GM19023 (cell line): ENCODE data around the gene SLC12A5.

ENCODE experiments used
- ATAC-seq: cut with Tn5 transposase; IDR thresholded peaks from one replicate; pipeline ENCODE4 v1.9.1; 2021; ENCODE audit warnings: mild to moderate bottlenecking, moderate library complexity; ENCODE audit not compliant: unreplicated experiment

The SLC12A5 gene

DNA sequence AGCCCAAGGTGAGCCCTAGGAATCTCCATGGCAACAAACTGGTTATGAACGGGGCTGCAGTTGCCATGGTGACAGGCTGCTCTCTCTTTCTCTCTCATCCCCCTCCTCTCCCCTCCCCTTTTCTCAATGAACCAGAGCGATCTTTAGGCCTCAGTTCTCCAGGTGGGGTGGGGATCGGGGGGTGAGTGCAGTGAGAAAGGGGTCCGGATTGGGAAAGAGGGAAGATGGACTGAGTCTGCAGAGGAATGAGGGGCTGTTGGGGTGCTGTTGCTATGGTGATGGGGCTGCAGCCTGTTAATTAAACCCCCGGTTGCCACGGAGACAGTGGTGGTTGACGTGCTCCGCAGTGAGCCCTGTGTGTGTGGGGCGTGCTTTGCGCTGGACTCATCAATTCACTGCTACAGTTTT is 3.6 kb upstream of the SLC12A5 start:
- no peak for ATAC-seq

DNA sequence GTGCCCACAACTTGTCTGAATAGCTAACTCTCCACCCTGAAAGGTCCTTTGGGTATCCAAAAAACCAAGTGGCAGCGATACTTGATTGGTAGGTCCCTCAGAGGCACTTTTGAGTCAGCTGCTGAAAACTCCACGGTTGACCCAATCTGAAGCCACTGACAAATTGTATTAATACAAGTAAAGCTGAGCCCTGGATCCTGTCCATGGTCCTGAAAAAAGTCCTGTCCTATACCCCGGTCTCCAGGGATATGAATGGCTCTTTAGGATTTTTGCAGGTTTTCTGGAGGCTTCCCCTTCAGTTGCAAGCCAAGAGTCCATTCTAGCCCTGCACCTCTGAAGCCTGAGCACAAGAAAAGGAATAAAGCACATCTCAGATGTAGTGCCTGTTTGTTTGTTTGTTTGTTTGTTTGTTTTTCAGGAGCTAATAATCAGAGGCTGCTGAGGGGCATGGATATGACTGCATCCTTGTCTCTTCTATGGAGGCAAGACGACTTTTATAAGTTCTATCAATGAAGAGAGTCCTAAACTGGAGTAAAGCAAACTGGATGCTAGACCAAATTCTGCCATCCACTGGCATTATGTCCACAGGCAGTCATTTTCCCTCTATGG is 1.7 kb upstream of the SLC12A5 start:
- ATAC-seq = no peak

DNA sequence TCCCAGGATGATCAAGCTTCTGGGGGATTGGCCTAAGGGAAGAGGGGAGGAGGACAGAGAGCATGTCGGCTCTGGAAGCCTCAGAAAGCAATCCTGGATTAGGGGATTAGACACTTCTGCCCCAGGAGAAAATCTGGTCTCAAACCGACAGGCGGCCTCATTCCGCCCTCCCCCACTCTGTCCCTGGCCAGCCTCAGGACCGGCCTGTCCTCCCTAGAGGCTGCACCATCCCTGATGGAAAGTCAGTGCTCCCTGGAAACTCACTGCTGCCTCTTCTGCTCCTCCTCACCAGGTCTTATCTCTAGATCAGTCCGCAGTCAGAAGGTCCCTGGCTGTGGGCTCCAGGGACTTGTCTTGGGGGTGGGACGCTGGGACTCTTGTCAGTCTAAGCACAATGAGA is 905 bp upstream of the SLC12A5 start:
- ATAC-seq = no peak

DNA sequence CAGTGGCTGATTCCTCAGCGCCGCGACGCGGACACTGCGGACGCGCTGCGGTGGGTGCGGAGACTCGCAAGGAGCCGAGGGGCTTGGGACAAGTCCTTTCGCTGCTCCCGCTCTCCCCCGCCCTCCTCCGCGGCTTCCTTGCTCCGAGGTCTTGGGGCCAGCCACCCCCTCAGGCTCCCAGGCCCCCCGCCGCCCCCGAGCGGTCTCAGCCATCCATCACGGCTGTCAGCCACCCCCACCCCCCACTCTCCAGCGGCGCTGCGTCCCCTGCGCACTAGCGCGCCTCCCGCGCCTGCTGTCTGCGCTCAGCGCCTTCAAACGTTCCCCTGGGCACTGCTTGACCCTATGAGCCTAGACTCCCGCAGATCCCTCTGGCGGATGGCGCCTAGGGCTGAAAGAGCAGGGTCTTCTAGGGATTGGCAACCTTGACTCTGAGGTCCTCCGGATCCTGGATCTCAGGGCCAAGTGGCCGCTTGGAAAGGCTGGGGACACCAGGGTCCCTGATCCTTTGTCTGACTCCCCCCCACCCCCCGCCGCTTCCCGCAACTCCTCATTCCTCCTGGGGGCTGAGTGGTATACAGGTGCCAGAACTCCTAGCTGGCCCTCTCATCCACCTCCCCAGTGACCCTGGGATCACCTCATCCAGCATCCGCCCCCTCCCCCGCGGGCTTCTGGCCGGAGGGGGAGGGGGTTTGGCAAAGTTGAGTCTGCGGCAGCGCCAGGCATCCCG is 1.4 kb downstream of the SLC12A5 start:
- no peak for ATAC-seq

DNA sequence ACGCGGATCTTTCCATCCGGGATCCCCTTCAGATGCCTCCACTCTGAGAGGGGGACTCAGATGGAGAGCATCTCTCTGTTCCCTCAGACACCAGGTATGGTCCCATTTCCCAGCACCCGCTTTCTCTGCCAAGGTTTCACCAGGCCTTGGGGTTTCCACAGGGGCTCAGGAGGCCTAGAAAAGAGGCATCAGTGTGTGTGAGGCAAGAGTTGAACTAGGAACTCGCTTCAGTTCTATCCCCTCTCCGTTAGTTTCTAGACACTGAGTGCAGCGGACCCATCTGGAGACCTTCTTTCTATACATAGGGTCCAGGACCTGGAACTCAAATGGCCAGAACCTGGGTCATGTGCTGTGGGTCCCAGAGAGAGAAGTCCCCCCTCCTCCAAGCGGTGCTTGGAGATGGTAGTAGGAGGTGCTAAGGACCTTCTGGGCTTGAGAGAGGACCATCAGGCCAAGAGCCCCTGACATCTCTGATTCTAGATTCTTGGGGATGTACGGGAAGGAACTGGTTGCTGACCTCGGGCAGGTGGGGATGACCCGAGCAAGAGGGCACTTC is 2.1 kb downstream of the SLC12A5 start:
- ATAC-seq = no peak

DNA sequence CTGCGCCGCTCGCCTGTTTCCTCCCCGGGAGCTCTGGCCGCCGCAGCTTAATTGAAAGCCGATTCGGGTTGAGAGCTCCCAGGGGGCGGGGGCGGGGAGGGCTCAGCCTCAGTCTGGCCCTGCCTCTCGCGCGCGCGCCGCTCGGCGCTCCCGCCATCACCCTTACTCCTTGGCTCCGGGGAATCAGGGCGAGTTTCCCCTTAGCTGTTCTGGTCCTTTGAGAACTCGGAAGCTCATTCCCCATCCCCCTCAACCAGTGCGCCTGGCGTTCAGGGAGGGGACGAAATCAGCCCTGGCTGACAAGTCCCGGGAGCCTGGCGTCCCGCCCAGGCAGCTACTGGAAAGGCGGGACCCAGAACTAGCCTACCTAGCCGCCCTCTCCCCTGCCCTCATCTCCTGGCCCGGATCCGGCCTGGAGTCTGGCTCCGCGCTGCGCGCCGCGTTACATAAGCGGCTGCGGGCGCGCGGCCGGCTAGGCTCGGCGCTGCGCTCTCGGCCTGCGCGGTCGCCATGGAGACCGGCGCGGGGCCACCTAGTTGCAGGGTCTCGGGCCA is 2.8 kb downstream of the SLC12A5 start:
- no peak for ATAC-seq

DNA sequence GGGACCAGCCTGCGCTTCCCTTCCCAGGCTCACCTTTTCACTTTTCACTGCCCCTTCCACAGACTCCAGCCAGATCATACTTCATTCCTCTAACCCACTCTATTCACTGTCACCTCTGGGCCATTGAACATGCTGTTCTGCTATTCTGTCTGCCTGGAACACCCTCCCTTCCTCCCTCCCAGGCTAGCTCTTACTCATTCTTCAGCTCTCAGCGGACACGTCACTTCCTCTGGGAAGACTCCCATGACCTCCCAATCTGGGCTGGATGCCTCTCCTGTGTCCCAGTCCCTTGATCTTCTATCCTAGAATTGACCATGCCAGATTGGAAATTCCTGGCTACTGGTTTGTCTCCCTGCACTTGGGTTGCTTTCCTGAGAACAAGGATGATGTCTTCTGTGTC is 5.0 kb downstream of the SLC12A5 start:
- ATAC-seq = no peak

DNA sequence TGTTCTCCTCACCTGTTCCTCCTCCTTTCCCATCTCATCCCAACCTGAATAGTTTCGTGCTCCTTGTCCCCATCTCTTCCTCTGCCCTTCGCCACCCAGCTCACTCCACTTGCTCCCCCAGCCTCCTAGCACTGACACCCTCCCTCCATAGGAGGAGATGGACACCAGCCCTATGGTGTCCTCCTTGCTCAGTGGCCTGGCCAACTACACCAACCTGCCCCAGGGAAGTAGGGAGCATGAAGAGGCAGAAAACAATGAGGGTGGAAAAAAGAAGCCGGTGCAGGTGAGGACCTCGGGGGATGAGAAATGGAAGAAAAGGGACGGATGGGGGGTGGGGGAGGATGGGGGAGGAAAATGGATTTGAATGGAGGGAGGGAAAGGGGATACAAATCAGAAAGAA is 6.2 kb downstream of the SLC12A5 start:
- no peak for ATAC-seq

DNA sequence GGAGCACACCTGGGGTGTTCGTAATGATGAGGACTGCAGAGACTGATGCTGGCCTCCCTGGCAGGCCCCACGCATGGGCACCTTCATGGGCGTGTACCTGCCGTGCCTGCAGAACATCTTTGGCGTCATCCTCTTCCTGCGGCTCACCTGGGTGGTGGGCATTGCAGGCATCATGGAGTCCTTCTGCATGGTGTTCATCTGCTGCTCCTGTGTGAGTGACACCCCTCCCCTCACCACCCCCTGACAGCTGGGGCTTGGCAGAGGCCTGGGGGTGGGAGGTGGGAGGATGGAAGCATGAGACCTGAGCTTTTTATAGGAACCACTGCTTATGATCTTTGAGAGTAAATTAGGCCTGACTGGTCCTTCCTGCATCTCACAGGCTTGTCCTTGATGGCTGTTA is 6.7 kb downstream of the SLC12A5 start:
- ATAC-seq = no peak

DNA sequence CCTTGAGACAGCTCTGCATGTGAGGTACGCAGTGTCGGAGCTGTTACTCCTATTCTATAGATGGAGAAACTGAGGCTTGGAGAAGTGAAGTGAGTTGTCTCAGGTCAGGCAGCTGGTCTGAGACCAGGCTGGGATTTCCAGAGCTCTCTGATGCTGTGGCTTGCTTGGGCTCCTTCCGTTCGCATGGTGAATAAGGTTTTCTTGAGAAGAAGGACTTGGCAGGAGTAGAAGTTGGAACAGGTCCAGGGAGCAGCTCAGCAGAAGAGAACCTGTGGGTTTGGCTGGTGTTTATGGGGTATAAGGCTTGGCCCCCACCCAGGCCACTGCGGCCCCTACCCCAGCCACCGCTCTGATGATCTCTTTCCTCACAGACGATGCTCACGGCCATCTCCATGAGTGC is 7.4 kb downstream of the SLC12A5 start:
- no peak for ATAC-seq

DNA sequence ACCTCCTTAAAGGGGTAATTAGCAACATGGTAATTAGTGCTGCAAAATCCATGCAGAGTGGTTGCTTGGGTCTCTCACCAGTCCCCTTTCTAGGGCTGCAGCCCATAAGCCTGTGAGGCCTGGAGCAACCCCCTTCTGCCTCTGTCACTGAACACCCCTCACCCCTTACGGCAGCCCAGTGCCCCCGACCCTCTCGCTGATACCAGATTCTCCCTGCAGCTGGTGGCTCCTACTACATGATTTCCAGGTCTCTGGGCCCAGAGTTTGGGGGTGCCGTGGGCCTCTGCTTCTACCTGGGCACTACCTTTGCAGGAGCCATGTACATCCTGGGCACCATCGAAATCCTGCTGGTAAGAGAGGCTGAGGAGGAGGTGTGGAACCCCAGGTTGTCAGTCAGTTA is 8.0 kb downstream of the SLC12A5 start:
- no peak for ATAC-seq

DNA sequence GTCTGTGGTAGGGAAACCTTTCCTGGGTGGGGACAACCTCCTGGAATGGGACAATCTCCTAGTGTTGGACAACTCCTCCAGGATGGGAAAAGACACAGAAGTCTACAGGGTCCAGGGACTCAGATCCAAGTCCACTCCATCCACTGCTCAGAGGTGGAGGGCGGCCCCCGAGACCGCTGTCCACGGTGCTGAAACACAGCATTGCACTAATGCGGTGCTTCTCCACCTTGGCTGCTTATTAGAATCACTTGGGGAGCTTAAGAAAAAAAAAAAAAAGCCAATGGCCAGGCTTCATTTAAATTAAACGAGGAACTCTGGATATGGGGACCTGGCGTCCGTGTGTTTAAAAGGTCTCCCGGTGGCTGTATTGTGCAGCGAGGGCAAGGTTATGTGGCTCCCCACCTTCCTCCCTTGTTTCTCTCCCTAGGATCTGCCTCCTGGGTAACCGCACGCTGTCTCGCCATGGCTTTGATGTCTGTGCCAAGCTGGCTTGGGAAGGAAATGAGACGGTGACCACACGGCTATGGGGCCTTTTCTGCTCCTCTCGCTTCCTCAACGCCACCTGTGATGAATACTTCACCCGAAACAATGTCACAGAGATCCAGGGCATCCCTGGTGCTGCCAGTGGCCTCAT is 12.0 kb downstream of the SLC12A5 start:
- ATAC-seq = no peak

DNA sequence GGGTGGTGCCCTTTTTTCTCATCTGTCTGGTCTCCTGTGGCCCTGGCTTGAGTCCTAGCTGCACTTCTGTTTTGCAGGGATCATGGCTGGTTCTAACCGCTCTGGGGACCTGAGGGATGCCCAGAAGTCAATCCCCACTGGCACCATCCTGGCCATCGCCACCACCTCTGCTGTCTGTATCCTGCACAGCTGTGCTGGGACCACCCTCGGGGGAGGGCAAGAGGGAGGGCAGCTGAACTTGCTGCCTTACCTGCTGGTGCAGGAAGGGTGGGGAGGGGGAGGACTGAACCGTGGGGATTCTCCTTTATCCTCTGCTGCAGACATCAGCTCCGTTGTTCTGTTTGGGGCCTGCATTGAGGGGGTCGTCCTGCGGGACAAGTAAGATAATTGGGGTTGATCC is 14.5 kb downstream of the SLC12A5 start:
- no peak for ATAC-seq

DNA sequence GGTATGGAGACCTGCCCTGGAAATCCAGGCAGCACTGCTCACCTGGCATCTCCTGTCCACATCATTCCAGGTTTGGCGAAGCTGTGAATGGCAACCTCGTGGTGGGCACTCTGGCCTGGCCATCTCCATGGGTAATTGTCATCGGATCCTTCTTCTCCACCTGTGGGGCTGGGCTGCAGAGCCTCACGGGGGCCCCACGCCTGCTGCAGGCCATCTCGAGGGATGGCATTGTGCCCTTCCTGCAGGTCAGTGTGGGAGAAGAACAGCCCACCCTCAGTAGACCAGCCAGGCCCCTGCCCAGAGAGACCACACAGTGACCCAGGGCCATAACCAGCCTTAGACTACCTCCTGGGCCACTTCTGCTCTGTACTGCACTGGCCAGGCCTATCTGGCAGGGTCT is 15.9 kb downstream of the SLC12A5 start:
- no peak for ATAC-seq

DNA sequence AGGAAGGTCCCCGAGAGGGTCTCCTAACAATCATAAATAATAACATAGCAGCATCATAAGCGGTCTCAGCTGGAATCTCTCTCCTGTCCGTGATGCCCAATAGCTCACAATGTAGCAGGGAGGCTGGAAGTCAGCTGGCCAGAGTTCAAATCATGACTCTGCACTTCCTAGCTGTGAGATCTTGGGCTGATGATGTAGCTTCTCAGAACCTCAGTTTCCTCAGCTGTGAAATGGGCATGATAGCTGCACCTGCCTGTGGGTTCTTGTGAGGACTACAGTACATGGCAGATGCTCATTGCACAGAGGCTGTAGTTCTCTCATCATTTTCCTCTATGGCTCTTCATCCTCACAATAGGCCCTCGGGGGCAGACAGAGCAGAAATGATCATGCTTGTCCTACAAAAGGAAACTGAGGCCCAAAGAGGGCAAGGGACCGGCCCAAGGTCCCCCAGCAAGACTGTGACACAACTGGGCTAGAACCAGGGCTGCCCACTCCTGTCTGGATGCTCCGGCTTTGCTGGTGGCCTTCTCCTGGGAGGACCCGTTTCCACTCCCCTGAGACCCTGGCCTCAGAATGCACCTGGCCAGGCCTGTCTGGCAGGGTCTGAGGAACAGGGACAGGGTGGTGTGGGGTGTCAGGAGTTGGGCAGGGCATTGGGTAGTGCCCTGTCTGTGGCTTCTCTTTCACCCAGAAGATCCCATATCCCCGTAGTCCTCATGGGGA is 17.7 kb downstream of the SLC12A5 start:
- ATAC-seq = no peak

DNA sequence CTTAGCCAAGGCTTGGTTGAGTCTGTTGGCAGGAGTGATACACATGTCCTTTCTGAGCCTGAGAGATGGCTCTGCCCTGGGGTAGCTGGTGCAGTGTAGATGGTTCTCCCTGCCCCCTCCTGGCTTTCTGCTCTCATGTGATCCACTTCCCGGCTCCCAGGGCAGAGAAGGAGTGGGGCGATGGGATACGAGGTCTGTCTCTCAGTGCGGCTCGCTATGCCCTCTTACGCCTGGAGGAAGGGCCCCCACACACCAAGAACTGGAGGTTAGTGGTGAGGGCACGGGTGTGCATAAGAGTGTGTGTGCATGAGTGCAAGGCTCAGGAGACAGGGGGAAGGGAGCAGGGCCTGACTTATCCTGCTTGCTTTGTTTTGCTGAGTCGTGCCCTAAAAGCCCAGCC is 18.8 kb downstream of the SLC12A5 start:
- ATAC-seq = no peak

DNA sequence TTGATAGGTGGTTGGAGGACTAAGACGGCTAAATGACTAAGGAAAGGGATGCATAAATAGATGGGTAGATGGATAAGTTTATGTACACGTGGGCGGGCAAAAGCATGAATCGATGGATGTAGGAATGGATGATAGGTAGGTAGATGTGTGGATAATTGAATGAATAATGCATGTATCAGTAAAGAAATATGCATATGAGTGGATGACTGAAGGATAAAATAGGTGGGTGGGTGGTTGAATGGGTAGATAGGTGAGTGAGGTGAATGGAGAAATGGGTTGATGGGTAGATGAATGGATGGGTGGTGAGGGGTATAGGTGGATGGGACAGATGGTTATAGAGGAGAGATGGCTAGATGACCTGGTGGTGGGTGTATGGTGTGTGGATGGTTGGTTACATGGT is 20.2 kb downstream of the SLC12A5 start:
- no peak for ATAC-seq

DNA sequence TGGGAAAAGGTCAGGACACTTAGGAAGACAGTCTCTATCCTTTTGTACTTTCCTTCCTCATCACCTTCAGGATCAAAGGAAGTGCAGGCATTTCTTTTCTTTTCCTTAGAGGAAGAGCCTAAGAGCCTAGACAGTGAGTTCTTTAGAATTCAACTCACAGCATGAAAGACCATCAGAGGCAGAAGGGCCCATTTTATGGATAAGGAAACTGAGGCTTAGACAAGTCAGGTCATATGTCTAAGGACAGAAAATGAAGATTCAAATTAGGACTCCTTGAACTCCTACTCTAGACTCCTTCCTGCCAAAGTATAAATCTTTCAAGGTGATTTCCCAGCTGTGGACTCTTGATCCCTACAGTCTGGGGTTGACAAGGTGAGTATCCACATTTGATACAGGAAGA is 20.8 kb downstream of the SLC12A5 start:
- ATAC-seq = no peak

DNA sequence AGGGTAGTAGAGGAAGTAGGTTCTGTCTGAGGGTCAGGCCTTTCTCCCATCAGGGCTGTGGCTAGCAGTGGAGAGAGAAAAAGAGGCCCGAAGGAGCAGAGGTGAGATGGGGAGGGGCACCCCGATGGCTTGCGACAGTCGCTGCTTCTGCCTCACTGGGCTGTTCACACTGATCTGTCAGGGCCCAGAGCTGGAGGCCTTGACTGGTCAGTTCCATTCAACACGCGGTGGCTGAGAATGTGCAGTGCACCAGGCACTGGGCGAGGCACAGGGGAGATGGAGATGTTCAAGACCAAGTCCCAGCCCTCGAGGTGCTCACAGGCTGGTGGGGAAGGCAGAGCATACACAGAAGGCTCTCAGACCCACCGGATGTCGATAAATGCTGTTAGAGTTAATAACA is 21.4 kb downstream of the SLC12A5 start:
- ATAC-seq = no peak

DNA sequence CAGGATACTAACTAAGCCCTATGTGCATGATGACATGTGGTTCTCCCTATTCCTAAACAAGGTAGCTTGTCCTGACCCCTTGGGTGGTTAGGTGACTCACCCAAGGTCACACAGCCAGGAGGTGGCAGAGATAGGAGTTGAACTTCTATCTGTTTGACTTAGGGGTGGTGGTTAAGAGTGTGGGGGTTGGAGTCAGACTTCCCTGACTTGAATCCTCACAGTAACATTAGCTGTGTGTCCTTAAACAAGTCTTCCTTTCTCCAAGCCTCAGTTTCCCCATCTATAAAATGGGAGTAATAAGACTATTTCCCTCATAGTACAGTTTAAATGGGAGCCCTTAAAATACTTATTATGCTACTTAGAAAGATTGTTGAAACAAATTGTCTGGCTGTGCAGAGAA is 21.9 kb downstream of the SLC12A5 start:
- no peak for ATAC-seq
